GM12891 (cell line): ENCODE data around the gene FAM222A.

Experiments used
- POLR2A ChIP-seq: IDR thresholded peaks from 2 replicates; pipeline ENCODE4 v1.6.1; 2011; ENCODE audit warnings: low read depth, low read length, control low read depth
- POLR2AphosphoS5 ChIP-seq: IDR thresholded peaks from 2 replicates; pipeline ENCODE4 v1.6.1; 2011; ENCODE audit warnings: low read depth, low read length, control low read depth

DNA sequence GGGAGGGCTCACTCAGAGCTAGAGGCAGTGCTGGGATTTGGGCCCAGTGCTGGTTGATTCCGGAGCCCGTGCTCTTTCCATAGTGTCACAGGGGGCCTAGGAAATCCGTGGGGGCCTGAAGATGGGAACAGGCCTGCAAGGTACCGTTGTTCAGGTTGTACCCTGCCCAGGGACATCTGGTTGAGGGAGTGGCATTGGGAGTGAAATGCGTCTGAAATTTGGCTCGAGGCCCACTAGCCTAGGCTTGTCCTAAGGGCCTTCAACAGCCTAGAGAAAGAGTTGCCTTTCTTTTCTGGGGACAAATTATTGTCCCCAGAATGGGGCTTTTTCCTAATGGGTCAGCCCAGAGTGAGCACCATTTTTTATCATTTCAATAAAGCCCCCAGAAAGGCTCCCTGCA is 26.4 kb upstream of the FAM222A start:
- no peak for TF ChIP-seq POLR2A
- TF ChIP-seq POLR2AphosphoS5 = no peak
